ENCODE data around the gene ITGAV. TPM values are rescaled to one million over a fixed set of nuclear protein-coding genes. Genes with fewer than 3 reads are reported as not detected.
A peak's percentile ranks its signal among the peaks of the same experiment; 100 is the strongest.

The ITGAV gene
- polyA plus RNA-seq, 3 donors: 68.1 to 72.2 (median 69.8) TPM

DNA sequence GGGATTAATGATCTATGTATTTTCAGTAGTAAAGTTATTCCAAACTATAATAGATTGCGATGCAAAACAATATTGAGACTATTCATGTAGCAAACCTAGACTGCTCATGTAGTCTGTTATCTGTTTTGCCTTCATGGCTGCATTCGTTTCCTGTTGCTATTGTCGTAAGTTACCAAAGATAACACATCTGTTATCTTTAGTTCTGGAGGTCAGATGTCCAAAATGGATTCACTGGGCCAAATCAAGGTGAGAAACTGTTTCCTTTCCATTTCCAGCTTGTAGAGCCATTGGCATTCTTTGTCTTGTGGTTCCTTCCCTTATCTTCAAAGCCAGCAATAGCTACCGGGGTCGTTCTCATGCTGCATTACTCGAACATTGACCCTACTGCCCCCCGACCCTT is 20.9 kb downstream of the ITGAV start:
- no peak for DNase-seq (ENCODE audit: low read depth in 3 of 3, low spot score in 2 of 3)

DNA sequence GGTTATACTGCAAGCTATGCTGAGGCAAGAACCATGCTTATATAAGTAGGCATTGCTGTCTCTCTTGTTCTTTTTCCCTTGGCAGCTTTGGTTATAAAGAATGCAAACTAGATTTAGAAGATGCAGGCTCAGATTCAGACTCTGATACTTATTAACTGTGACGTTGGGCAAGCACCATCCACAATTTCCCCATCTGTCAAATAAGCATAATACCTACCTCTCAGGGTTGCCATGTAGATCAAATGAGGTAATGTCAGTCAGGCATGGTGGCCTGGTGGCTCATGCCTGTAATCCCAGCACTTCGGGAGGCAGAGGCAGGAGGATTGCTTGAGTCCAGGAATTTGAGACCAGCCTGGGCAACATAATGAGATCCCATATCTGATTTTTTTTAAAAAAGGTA is 21.7 kb downstream of the ITGAV start:
- DNase-seq (ENCODE audit: low read depth in 3 of 3, low spot score in 2 of 3): no peak

DNA sequence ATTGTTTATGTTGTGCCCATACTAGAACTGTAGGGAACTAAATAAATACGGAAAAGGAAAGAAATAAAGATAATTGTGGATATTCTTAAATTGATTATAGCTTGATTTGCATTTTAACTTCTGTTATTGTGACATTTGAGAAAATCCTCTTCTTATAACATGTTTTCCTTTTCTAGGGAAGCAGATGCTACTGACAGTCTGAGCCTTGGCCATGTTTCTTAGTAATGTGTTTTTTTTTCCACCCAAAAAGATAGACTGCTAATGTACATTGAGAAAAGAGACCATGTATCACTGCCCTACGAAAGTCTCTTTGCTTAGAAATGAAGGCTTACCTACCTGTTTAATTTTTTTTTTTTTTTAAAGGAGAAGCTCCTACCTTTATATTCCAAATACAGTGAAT is 22.2 kb downstream of the ITGAV start:
- no peak for DNase-seq (ENCODE audit: low read depth in 3 of 3, low spot score in 2 of 3)

DNA sequence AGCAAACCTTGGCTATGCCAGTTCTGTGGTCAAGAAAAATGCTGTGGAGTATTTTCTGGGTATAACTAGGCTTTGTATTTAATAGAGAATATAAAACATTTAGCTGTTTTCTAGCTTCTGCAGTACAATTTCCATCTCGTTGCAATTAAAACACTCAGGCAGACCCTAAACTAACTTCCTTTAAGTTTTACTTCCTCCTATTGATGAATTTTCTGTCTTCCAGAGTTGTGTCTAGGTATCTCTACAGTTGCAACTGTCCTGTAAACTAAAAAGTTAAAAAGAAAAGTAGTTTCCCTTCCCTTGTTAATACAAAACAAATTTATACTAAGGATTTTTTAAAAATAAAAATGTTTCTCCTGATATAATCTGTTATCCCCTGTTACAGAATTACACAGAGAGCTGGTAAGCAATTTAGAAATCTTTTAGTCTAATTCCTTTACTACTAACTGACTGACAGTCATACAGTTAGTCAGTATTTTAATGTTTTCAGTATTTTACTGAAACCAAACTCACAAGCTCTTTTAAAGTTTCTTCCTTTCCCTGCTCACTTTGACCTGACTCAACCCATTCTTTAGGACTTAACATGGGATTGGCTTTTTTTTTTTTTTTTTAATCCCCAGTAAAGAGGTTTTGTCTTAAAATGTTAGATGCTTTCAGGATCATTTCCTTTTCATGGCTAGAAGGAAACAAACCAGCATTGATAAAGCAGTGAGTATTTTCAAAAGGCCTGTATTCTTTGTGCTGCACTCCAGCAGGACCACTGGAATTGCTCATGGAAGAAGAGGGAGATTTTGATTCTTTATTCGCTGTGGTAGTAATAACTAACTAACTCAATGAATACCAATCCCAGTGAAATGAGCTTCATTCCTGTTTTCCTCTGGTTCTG is 22.9 kb downstream of the ITGAV start:
- DNase-seq (ENCODE audit: low read depth in 3 of 3, low spot score in 2 of 3): no peak

DNA sequence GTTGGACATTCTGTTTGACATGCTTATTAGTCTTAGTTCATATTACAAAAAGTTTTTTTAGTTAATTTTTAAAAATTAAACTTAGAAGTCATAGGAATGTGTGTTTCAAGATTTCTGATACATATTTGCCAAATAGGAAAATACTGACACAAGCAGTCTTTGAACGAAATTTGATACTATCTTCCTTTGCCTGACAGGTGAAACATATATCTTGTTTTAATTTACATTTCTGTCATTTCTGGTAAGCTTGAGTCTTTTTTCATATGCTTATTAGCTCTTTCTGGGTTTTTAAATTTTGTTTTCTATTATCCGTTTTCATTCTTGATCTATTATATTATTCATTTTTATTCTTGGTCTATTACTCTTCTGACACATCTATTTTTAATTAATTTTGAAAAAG is 24.5 kb downstream of the ITGAV start:
- DNase-seq (ENCODE audit: low read depth in 3 of 3, low spot score in 2 of 3): no peak

DNA sequence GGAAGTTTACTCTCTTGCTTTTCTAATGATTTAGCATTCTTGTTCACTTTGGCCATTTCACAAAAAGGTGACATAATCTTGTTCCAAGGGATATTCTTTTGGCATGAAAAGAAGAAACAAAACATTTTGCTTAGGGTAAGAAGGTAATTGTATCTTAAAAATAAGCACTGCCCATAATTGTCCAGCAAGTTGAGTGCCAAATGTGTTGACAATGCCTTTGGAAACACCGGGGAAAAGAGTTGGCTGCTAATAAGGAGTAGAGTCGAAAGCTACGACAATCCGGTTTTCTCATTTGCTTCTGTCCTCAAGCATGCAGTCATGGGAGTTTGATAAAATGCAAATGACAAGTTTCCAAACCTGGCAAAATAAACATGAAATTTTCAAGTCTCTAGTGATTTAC is 27.3 kb downstream of the ITGAV start:
- DNase-seq (ENCODE audit: low read depth in 3 of 3, low spot score in 2 of 3): no peak

DNA sequence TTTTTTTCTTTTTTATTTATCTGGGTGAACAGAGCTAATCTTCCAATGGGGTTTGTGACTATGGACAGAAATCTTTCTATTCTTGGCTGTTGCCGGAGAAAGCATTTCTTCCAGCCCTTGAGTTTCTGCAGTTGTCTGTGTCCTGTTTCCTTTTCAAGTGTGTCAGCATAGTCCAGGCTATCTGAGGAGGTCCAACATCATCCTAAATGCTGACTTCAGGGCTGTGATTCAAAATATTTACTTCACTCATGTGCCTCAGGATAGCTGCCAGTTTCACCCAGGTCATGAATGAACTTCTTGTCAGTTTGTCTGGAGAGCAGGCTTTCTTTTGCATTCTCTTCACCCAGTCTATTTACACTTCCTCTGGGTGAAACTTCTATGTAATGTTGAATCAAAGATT is 27.9 kb downstream of the ITGAV start:
- no peak for DNase-seq (ENCODE audit: low read depth in 3 of 3, low spot score in 2 of 3)

DNA sequence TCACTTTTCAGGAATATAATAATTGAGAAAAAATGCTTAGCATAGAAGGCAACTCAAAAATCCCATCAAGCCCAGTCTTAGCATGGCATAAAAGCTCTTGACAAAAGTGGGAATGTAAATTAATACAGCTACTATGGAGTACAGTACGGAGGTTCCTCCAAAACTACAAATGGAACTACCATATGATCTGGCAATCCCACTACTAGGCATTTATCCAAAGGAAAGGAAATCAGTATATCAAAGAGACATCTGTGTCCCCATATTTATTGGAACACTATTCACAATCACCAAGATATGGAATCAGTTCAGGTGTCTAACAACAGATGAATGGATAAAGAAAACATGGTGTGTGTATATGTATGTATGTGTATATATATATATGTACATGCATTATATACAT is 28.8 kb downstream of the ITGAV start:
- DNase-seq (ENCODE audit: low read depth in 3 of 3, low spot score in 2 of 3): no peak

DNA sequence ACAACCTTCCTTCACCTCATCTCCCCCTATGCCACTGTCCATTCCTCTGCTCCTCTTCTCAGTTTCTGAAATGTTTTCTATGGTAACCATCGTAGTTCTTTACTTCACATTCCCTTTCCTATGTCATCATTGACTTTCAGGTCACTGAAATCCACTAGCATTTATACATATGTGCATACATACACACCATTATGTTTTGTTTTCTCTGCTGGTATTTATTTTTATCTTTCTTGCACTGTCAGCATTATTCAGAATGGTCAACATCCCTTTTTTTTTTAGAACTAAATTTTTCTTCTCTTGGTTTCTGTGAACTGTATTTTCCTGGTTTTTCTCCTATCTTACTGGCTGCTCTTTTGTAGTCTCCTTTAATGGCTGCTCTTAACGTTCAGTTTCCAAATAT is 33.2 kb downstream of the ITGAV start:
- no peak for DNase-seq (ENCODE audit: low read depth in 3 of 3, low spot score in 2 of 3)

DNA sequence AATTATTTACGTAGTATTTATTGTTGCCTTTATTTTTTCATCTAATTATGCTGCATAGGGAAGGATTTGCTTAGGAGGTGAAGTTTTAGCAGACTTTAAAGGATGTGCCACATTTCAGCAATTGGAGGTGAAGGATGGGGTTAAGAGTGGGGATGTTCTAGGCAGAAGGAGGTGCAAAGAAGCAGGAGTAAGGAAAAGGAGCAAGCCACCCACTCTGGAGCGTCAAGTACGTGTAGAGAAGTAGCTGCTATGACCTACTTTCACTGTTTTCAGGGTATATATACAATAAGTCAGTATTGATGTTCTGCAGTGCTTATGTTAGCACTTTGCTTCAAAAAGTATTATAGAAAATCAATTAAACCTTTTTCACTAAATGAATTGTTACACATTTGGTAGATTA is 34.4 kb downstream of the ITGAV start:
- DNase-seq (ENCODE audit: low read depth in 3 of 3, low spot score in 2 of 3): no peak

DNA sequence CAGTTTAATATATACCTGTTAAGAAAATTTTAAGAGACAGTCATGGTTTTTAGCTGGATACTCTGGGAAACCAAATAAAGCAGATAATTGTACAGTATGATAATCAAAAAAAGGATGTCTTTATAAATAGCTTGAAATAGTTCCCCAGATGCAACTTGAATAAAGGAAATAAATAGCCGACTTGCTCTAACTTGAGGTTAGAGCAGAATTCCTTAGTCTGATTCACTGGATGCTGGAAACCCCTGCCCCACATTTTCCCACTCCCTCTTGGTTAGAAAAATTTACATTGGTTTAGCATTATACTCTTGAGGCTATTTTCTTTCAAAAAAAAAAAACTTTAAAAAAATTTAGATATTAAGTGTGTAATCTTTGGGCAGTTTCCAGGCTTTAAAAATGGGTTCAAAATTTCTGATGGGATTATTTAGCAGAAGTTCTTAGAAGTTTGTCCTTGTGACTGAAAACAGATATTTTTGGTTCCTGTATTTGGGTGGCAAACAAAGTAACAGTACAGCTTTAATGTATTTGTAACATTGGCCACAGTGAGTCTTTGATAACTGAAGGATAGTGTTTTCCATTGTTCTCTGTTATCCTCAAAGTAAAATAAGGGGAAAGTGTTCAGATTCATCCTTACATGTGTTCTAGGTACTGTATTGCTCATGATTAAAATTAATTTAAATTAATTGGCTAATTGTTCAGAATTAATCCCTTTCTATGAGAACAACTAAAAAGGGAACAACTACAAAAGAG is 39.6 kb downstream of the ITGAV start:
- DNase-seq (ENCODE audit: low read depth in 3 of 3, low spot score in 2 of 3): no peak

DNA sequence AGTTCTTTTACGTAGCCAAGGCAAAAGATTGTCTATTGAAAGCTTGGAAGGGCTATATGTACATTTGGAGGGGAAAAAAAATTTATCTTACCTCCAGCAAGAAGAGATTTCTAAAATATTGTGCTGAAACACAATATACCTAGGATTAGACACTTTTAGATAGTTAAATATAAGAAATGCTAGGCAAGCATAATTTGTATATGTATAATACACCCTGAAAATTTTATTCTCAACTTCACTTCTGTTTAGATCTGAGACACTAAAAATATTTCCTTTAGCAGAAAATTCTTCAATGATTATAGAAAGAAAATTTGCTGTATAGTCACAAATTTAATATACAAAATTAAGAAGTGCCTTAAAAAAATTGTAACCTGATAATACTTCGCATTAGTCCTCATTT is 42.6 kb downstream of the ITGAV start:
- DNase-seq (ENCODE audit: low read depth in 3 of 3, low spot score in 2 of 3): no peak

DNA sequence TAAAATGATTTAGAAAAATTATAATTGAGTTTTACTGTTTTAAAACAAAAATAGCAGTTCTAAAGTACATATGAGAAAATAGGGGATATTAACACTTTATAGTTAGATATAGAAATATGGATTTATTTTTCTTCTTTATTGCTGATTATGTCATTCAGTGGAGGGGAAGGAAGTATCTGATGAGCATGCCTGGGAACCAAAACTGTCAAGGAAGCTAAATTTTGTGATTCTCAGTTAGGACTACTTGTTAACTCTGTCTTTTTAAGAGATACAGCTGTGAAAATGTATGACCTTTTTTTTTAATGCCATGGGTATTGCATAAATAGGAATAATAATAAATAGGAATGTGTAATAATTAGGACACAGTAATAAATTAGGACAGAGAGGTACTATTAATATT is 44.8 kb downstream of the ITGAV start:
- DNase-seq (ENCODE audit: low read depth in 3 of 3, low spot score in 2 of 3): no peak

DNA sequence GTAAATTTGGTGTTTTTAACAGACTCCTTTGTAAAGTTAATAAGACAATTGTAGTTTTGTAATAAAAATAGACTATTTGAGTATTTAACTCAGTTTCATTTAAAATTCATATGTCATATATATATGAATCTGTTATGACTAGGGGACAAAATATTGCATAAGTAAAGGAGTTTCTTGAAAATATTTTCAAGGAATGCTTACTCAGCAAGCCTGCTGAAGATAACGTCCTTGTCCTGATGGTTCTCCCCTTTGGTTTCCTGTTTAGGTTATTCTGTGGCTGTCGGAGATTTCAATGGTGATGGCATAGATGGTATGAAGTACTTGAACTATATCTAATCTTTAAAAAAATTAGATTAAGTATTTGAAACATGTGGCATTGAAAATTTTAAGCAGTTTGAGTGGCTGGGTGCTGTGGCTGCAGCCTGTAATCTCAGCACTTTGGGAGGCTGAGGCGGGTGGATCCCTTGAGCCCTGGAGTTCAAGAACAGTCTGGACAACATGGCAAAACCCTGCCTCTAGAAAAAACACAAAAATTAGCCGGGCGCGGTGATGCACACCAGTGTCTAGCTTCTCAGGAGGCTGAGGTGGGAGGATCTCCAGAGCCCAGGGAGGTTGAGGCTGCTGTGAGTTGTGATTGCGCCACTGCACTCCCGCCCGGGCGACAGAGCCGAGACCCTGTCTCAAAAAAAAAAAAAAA is 47.1 kb downstream of the ITGAV start:
- DNase-seq (ENCODE audit: low read depth in 3 of 3, low spot score in 2 of 3): no peak

DNA sequence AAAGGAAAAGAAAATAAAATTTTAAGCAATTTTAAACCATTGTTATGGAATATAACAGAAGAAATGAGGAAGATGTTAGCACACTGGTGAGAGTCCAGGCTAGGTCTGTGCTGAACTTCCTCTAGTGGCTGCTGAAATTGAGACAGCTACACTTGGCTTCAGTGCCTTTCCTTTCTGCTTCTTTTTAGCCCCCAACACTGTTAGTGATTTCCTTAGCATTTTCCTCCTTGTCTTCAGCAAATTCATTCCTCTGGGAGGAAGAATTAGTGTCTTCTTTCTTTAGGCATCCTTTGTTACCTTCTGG is 47.6 kb downstream of the ITGAV start:
- no peak for DNase-seq (ENCODE audit: low read depth in 3 of 3, low spot score in 2 of 3)

DNA sequence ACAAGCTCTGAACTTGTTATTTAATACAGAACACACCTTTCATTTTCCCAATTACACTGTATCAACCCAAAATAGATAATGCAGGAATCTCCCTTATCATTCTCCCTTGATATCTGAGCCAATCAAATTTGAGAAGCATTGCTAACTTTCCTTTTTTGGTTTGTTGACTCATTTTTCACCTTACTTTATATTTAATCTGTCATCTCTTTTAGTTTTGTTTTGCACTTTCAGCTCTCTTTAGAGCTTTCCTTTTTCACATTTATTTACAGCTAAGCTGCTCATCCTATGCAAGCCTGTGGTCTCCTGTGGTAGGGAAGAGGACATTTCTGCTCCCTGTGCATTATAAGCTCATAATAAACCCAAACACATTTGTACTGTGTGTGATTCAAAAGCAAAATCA is 50.1 kb downstream of the ITGAV start:
- no peak for DNase-seq (ENCODE audit: low read depth in 3 of 3, low spot score in 2 of 3)

DNA sequence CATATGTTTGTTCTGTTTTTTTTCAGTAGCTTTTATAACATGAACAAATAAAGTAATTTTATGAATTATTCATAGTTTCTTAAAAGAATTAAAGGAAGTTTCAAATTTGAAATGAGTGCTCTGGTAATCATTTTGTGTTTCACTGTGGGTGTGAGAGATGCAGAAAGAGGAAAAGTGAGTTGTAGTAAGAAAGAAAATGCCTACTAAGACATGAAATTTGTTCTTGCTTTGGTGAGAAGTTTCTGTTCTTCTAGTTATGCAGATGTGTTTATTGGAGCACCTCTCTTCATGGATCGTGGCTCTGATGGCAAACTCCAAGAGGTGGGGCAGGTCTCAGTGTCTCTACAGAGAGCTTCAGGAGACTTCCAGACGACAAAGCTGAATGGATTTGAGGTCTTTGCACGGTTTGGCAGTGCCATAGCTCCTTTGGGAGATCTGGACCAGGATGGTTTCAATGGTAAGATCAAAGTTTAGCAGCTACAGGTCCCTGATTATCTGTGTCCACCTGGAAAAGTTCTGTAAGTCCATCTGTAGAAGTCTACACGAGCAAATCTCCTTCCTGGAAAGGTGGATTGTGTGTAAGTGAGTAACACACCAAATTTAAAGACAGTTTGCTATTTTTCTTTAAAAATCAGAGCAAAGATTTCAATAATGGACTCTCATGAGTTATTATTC is 51.4 kb downstream of the ITGAV start:
- no peak for DNase-seq (ENCODE audit: low read depth in 3 of 3, low spot score in 2 of 3)

DNA sequence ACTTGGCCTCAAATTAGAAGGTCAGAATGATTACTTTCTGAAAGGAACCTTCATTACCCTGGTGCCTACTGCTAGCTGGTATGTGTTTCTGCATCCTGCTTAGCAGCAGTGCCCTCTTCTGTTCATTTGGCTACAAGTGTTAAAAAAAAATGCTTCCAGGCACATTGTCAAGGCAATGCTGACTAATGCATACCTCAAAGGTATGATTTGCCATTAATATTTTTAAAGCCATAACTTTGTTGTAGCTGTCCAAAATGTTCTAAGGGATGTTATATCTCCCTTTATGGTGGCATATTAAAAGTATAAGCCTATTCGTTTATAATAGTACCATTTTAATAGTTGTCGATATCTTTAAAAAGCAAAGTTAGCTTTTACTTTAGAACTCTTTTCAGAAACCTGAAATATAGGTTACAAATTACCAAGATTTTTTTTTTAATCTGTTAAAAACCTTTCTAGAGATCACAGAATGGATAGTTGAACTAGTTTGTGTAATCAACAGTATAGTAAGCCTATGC is 52.0 kb downstream of the ITGAV start:
- DNase-seq (ENCODE audit: low read depth in 3 of 3, low spot score in 2 of 3): peak; percentile 12 to 25 (median 12)

DNA sequence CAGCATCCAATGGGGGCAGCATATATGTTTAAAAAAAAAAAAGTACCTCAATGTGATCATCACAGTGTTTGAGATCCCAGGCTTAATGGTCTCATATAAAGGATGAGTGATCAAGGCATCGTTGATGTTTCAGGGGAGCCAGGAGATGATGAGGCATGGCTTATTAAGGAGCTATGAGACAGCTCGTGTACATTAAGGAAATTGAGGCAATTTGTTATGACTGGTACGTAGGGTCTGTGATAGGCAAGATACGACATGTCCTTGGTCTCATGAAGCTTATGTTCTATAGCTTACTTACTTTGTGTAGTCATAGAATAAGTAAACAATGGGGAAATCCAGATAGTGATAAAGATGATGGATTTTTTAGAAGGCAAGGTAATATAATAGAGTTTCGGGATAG is 54.9 kb downstream of the ITGAV start:
- no peak for DNase-seq (ENCODE audit: low read depth in 3 of 3, low spot score in 2 of 3)

DNA sequence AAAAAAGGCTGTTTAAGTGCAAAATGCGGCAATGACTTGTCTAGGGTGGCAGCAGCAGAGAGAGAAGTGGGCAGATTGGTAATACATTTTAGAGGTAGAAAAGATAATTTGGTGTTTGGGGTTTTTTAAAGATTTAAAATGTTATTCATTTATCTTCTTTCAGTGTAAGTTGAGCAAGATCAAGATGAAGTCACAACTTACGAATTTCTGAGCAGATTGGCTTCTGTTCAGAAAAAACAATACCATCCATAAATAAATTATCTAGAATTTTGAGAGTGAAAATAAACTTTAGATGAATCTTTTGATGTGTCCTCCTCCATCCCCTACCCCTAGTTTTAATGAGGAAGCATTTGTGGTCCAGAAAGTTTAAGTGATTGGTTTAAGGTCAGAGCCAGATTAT is 56.1 kb downstream of the ITGAV start:
- no peak for DNase-seq (ENCODE audit: low read depth in 3 of 3, low spot score in 2 of 3)

DNA sequence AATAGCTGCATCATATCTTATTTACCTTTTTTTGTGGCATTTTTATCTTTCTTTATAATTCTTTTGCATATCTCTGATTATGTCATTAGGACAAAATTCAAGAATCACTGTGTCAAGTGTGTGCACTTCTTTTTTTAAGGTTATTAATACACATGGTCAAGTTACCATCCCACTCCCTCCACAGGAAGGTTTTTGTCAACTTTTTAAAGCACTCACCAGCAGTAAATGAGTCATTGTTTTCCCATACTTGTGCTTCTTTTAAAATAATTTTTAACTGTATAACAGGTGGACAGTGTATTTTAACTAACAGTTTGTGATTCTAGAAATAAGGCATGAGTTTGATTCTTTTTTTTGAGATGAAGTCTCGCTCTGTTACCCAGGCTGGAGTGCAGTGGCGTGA is 58.3 kb downstream of the ITGAV start:
- DNase-seq (ENCODE audit: low read depth in 3 of 3, low spot score in 2 of 3): no peak
